Activated T-cell treated with anti-CD3 and anti-CD28 coated beads for 24 hours (primary cell): ENCODE data around the gene PCYT2.

Source experiments
- DNase-seq: peaks from one replicate; pipeline ENCODE4 v3.0.0-alpha.2; 2020; ENCODE audit warnings: low read depth

Gene PCYT2

DNA sequence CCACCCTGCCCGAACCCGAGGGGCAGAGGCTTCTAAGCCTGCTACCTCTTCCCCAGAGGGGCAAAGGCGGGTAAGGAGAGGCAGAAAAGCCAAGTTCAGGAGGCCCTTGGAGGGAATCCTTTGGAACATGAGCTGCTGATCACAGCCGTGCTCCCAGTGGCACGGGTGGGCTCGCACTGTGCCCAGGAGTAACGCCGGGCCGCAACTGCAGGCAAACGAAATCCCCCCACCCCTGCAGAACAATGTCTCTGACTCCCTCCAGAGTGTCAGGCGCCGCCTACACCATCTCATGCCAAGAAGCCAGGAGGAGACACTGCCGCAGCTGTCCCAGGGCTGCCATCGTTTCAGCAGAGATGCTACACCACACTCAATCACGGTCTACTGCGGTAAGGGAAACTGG is 59.8 kb downstream of the PCYT2 start:
- DNase-seq: no peak
